ENCODE data around the gene STX17. TPM values are rescaled to one million over a fixed set of nuclear protein-coding genes. Genes with fewer than 3 reads are reported as not detected.
"Not testable (repeated sequence)": the region's sequence is repeated elsewhere in the genome, so short reads cannot be mapped to it uniquely, and the experiment has no call there.

STX17 gene
- total RNA-seq, 1 donor = 21.2 TPM

DNA sequence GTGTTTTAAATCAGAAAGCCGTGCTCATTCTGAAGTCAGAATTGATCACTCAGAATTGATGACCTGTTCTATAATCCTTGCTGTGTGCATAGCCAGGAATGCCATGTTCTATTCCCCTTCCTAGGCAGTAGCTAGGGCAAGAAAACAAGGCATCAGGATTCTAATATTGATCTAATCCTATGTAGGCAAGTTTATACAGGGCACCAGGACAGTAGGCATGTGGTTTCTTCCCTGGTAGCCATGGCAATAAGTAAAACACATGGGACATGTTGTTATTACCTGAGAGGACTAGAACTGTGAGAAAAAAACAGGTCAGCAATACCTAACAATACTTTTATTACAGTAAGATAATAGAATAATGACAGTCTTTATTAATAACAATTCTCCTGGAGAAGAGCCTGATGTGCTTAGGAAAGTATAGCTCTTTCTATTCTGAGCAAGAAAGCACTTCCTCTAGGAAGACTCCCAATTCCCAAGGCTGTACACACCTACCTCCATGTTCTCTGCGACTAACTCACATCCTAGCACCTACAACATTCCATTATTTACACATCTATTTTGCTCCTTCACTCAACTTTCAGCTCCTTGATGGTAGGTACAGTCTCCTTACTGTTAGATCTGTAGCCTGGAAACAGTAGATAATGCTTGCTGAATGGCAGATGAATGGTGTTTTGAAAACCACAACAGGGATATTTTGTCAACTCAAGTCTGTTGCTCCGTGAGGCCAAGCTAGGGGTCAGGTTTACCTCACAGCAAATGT is 70.8 kb downstream of the STX17 start:
- TF ChIP-seq, protein P1, sequence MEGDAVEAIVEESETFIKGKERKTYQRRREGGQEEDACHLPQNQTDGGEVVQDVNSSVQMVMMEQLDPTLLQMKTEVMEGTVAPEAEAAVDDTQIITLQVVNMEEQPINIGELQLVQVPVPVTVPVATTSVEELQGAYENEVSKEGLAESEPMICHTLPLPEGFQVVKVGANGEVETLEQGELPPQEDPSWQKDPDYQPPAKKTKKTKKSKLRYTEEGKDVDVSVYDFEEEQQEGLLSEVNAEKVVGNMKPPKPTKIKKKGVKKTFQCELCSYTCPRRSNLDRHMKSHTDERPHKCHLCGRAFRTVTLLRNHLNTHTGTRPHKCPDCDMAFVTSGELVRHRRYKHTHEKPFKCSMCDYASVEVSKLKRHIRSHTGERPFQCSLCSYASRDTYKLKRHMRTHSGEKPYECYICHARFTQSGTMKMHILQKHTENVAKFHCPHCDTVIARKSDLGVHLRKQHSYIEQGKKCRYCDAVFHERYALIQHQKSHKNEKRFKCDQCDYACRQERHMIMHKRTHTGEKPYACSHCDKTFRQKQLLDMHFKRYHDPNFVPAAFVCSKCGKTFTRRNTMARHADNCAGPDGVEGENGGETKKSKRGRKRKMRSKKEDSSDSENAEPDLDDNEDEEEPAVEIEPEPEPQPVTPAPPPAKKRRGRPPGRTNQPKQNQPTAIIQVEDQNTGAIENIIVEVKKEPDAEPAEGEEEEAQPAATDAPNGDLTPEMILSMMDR (IDR thresholded peaks at IDR 0.05; ENCODE audit: insufficient read depth, low read length) = no peak

GRCh38 chr9:99978221-99978620 is 71.8 kb downstream of the STX17 start:
- no peak overlapping the region for H3K4me3 ChIP-seq (ENCODE audit: low read depth, low read length)
- TF ChIP-seq, protein P1 (IDR thresholded peaks at IDR 0.05; ENCODE audit: insufficient read depth, low read length) = no peak
- no peak for DNase-seq (ENCODE audit: low read depth)

More for the DNA sequence above, 70.8 kb downstream of the STX17 start:
- no peak for DNase-seq (ENCODE audit: low read depth)
- no peak overlapping the region for H3K4me3 ChIP-seq (ENCODE audit: low read depth, low read length)

DNA sequence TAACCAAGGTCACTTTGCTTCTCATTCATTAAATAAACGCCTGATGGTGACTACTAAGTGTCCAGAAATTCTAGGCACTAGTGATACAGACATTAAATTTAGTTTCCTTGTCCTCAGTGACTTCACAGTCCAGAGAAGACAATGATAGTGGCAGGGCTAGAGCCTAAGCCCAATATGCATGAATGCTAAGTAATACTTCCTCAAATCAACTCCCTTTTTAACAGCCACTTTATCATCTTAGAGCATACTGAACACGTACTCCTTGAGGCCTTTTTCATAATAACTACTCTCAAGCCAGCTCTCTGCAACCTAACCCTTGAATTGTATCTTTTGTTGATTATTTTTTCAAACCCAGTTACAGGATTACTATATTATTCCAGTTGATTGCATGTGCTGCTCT is 74.1 kb downstream of the STX17 start:
- H3K4me3 ChIP-seq (ENCODE audit: low read depth, low read length) = no peak overlapping the region
- no peak for DNase-seq (ENCODE audit: low read depth)
- TF ChIP-seq, protein P1 (IDR thresholded peaks at IDR 0.05; ENCODE audit: insufficient read depth, low read length) = no peak

DNA sequence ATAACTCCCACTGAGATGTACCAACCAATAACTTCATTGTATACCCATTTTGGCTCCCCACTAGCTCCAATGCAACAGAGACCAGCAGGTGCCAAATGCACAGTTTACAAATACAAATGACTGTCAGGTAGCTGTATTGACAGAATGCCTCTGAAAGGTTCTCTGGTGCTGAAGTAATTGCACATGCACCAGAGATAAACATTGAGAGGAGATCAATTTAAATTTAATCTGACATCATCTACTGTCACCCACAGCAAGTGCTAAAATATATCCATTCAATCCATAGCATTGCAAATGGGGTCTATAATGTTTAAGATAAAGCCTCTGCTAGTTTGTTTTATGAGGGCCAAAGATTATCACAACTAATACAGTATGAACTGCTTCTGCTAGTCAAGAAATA is 80.2 kb downstream of the STX17 start:
- TF ChIP-seq, protein P1 (IDR thresholded peaks at IDR 0.05; ENCODE audit: insufficient read depth, low read length) = no peak
- no peak for DNase-seq (ENCODE audit: low read depth)
- H3K4me3 ChIP-seq (ENCODE audit: low read depth, low read length) = no peak overlapping the region

DNA sequence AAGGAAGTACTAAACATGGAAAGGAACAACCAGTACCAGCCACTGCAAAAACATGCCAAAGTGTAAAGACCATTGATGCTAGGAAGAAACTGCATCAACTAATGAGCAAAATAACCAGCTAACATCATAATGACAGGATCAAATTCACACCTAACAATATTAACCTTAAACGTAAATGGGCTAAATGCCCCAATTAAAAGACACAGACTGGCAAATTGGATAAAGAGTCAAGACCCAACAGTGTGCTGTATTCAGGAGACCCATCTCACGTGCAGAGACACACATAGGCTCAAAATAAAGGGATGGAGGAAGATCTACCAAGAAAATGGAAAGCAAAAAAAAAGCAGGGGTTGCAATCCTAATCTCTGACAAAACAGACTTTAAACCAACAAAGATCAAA is 84.1 kb downstream of the STX17 start:
- not testable (repeated sequence) for DNase-seq (ENCODE audit: low read depth); H3K4me3 ChIP-seq (ENCODE audit: low read depth, low read length)

DNA sequence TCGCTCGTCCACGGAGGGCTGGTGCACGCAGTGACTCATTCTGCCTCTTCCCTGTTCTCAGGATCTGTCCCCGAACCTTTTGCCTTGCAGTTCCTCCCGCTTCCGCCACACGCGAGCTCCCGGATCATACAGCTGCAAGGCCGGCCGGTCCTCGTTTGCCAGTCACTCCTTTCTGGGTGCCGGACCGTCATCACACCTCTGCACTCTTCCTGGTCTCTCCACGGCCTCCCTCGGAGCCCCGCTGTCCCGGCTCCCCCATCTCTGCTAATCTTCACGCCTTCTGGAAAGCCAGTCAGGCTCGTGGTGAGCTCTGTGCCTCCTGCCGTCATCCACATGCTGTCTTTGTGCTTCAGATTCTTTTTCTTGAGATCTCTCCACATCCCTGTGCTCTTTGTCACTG is 91.8 kb downstream of the STX17 start:
- DNase-seq (ENCODE audit: low read depth) = no peak
- TF ChIP-seq, protein P1 (IDR thresholded peaks at IDR 0.05; ENCODE audit: insufficient read depth, low read length) = no peak
- no peak overlapping the region for H3K4me3 ChIP-seq (ENCODE audit: low read depth, low read length)

- H3K4me3 ChIP-seq (ENCODE audit: low read depth, low read length) = no peak overlapping the region
- DNase-seq (ENCODE audit: low read depth) = no peak
- TF ChIP-seq, protein P1 (IDR thresholded peaks at IDR 0.05; ENCODE audit: insufficient read depth, low read length) = no peak
Measured at GRCh38 chr9:99998866-99999265, 92.4 kb downstream of the STX17 start.

All from fibroblast of the aortic adventitia (primary cell).